GM18505 (cell line): ENCODE results near the gene GMDS.
A peak's percentile ranks its signal among the peaks of the same experiment; 100 is the strongest.
"Not testable (repeated sequence)": the region's sequence is repeated elsewhere in the genome, so short reads cannot be mapped to it uniquely, and the experiment has no call there.

ENCODE experiments used
- ATAC-seq: cut with Tn5 transposase; IDR thresholded peaks from one replicate; pipeline ENCODE4 v1.9.1; 2021; ENCODE audit not compliant: unreplicated experiment
- POLR2A ChIP-seq: IDR thresholded peaks from 4 replicates; pipeline ENCODE4 v1.6.1; 2011; ENCODE audit warnings: borderline replicate concordance; ENCODE audit not compliant: insufficient read depth, insufficient read length; ENCODE audit errors: extremely low read depth

The GMDS gene

GRCh38 chr6:1764397-1764987, 480.9 kb downstream of the GMDS start:
- no peak for ATAC-seq
- no peak for TF ChIP-seq POLR2A

- no peak for TF ChIP-seq POLR2A
- ATAC-seq = no peak
Measured at GRCh38 chr6:1763404-1763803, 482.0 kb downstream of the GMDS start.

GRCh38 chr6:1762203-1762602, 483.2 kb downstream of the GMDS start:
- no peak for TF ChIP-seq POLR2A

GRCh38 chr6:1761477-1761877, 483.9 kb downstream of the GMDS start:
- no peak for TF ChIP-seq POLR2A
- ATAC-seq = no peak

More at GRCh38 chr6:1762203-1762602, 483.2 kb downstream of the GMDS start:
- ATAC-seq = no peak

GRCh38 chr6:1760876-1761275, 484.5 kb downstream of the GMDS start:
- no peak for ATAC-seq

GRCh38 chr6:1759870-1760269, 485.5 kb downstream of the GMDS start:
- TF ChIP-seq POLR2A = no peak
- ATAC-seq = no peak

More at GRCh38 chr6:1760876-1761275, 484.5 kb downstream of the GMDS start:
- TF ChIP-seq POLR2A = no peak

GRCh38 chr6:1758076-1758679, 487.2 kb downstream of the GMDS start:
- ATAC-seq = no peak
- TF ChIP-seq POLR2A = no peak

GRCh38 chr6:1757131-1757530, 488.3 kb downstream of the GMDS start:
- ATAC-seq = no peak
- no peak for TF ChIP-seq POLR2A

- ATAC-seq = no peak
- no peak for TF ChIP-seq POLR2A
Measured at GRCh38 chr6:1756472-1757129, 488.8 kb downstream of the GMDS start.

GRCh38 chr6:1751063-1751462, 494.3 kb downstream of the GMDS start:
- not testable (repeated sequence) for ATAC-seq

GRCh38 chr6:1749041-1749440, 496.4 kb downstream of the GMDS start:
- TF ChIP-seq POLR2A = no peak

GRCh38 chr6:1747531-1747930, 497.9 kb downstream of the GMDS start:
- no peak for ATAC-seq
- TF ChIP-seq POLR2A = no peak

More at GRCh38 chr6:1749041-1749440, 496.4 kb downstream of the GMDS start:
- ATAC-seq = no peak

GRCh38 chr6:1747003-1747402, 498.4 kb downstream of the GMDS start:
- TF ChIP-seq POLR2A = no peak
- ATAC-seq = no peak

- ATAC-seq = no peak
- no peak for TF ChIP-seq POLR2A
Measured at GRCh38 chr6:1745814-1746213, 499.6 kb downstream of the GMDS start.

- TF ChIP-seq POLR2A = no peak
- no peak for ATAC-seq
Measured at GRCh38 chr6:1744543-1744942, 500.9 kb downstream of the GMDS start.

GRCh38 chr6:1739680-1740079, 505.7 kb downstream of the GMDS start:
- peak; percentile 88 for ATAC-seq
- TF ChIP-seq POLR2A = no peak
